CD4-positive, alpha-beta T cell treated with Interleukin-4 for 4 hours (primary cell): Measurements from ENCODE around the gene ITSN1.
"Not testable (repeated sequence)": the region's sequence is repeated elsewhere in the genome, so short reads cannot be mapped to it uniquely, and the experiment has no call there.

Source experiments
- DNase-seq: peaks from one replicate; pipeline ENCODE4 v3.0.0-alpha.2; 2020

The ITSN1 gene

GRCh38 chr21:33844890-33845205, 202.5 kb downstream of the ITSN1 start:
- no peak for DNase-seq

GRCh38 chr21:33846141-33846540, 203.8 kb downstream of the ITSN1 start:
- no peak for DNase-seq

- DNase-seq: no peak
Observed at GRCh38 chr21:33847588-33848248, 205.4 kb downstream of the ITSN1 start.

GRCh38 chr21:33848249-33848953, 206.1 kb downstream of the ITSN1 start:
- no peak for DNase-seq

- no peak for DNase-seq
Observed at GRCh38 chr21:33849834-33850233, 207.5 kb downstream of the ITSN1 start.

- no peak for DNase-seq
Observed at GRCh38 chr21:33850401-33850800, 208.1 kb downstream of the ITSN1 start.

- DNase-seq: no peak
Observed at GRCh38 chr21:33850985-33851384, 208.7 kb downstream of the ITSN1 start.

- no peak for DNase-seq
Observed at GRCh38 chr21:33852485-33852884, 210.2 kb downstream of the ITSN1 start.

GRCh38 chr21:33854604-33855003, 212.3 kb downstream of the ITSN1 start:
- no peak for DNase-seq

- no peak for DNase-seq
Observed at GRCh38 chr21:33855190-33855589, 212.9 kb downstream of the ITSN1 start.

- DNase-seq: no peak
Observed at GRCh38 chr21:33856893-33857527, 214.7 kb downstream of the ITSN1 start.

GRCh38 chr21:33857846-33858666, 215.8 kb downstream of the ITSN1 start:
- DNase-seq: no peak

- no peak for DNase-seq
Observed at GRCh38 chr21:33858667-33859372, 216.5 kb downstream of the ITSN1 start.

- no peak for DNase-seq
Observed at GRCh38 chr21:33859373-33860102, 217.2 kb downstream of the ITSN1 start.

- DNase-seq: no peak
Observed at GRCh38 chr21:33860332-33860879, 218.1 kb downstream of the ITSN1 start.

- no peak for DNase-seq
Observed at GRCh38 chr21:33861125-33861524, 218.8 kb downstream of the ITSN1 start.

- not testable (repeated sequence) for DNase-seq
Observed at GRCh38 chr21:33863191-33863590, 220.9 kb downstream of the ITSN1 start.

GRCh38 chr21:33864150-33864549, 221.8 kb downstream of the ITSN1 start:
- DNase-seq: no peak

- no peak for DNase-seq
Observed at GRCh38 chr21:33865176-33865575, 222.9 kb downstream of the ITSN1 start.

- DNase-seq: no peak
Observed at GRCh38 chr21:33865996-33866575, 223.8 kb downstream of the ITSN1 start.

- DNase-seq: no peak
Observed at GRCh38 chr21:33866826-33867225, 224.5 kb downstream of the ITSN1 start.
